HepG2 (cell line): ENCODE measurements around the gene BICDL2. TPM values are rescaled to one million over a fixed set of nuclear protein-coding genes. Genes with fewer than 3 reads are reported as not detected.

Experiments
- AHDC1 ChIP-seq: sonication (generic); formaldehyde crosslinking; IDR thresholded peaks from 2 replicates; pipeline ENCODE4 v1.5.1; 2020; ENCODE audit warnings: mild to moderate bottlenecking, missing genetic modification reagents, borderline replicate concordance
- GMEB2 ChIP-seq: IDR thresholded peaks from 2 replicates; pipeline ENCODE4 v1.6.1; 2016; ENCODE audit warnings: missing biosample characterization, missing genetic modification reagents, low read depth
- HDAC6 ChIP-seq: fragments of 200-600 bp; sonication (generic); IDR thresholded peaks from 2 replicates; pipeline ENCODE4 v1.7.0; 2017; ENCODE audit warnings: mild to moderate bottlenecking, antibody characterized with exemption, low read length, low read depth
- KLF6 ChIP-seq: IDR thresholded peaks from 2 replicates; pipeline ENCODE4 v1.8.0; 2016; ENCODE audit warnings: missing biosample characterization, missing genetic modification reagents
- ONECUT2 ChIP-seq: sonication (generic); formaldehyde crosslinking; IDR thresholded peaks from 2 replicates; pipeline ENCODE4 v1.4.0; 2020; ENCODE audit warnings: missing genetic modification reagents
- SMAD3 ChIP-seq: sonication (generic); formaldehyde crosslinking; IDR thresholded peaks from 2 replicates; pipeline ENCODE4 v1.4.0; 2020; ENCODE audit warnings: missing genetic modification reagents
- ZBTB39 ChIP-seq: sonication (generic); formaldehyde crosslinking; IDR thresholded peaks from 2 replicates; pipeline ENCODE4 v1.5.0; 2020; ENCODE audit warnings: missing genetic modification reagents
- ZGPAT ChIP-seq: IDR thresholded peaks from 2 replicates; pipeline ENCODE4 v1.6.1; 2016; ENCODE audit warnings: mild to moderate bottlenecking
- ZNF646 ChIP-seq: sonication (generic); formaldehyde crosslinking; IDR thresholded peaks from 2 replicates; pipeline ENCODE4 v1.9.0; 2021; ENCODE audit warnings: mild to moderate bottlenecking, missing genetic modification reagents
- ZNF841 ChIP-seq: sonication (generic); formaldehyde crosslinking; IDR thresholded peaks from 2 replicates; pipeline ENCODE4 v1.8.1; 2023; ENCODE audit warnings: missing genetic modification reagents, borderline replicate concordance
- polyA plus RNA-seq, 8 experiments: library from polyadenylated mRNA; depleted of rRNA in 3 of 8; stranded (reverse) in 7 of 8; unstranded in 1 of 8; fragments of >200 nt; fragmentation: Illumina TruSeq in 4 of 8; extraction: Trizol in 4 of 8; gene quantifications; 2 replicates each; pipeline versions ENCODE4 v1.2.1 to v1.2.3, GENCODE V29; 2011 to 2016; ENCODE audit warnings: low read depth in 4 of 8, missing spikeins in 1 of 8, mixed read lengths in 1 of 8; ENCODE audit not compliant: insufficient read depth in 1 of 8
- total RNA-seq, 5 experiments: library from RNA; depleted of rRNA; stranded (reverse); fragments of >200 nt; fragmentation: Illumina TruSeq; extraction: Trizol; gene quantifications; 2 replicates each; pipeline ENCODE4 v1.2.3, GENCODE V29; 2016; ENCODE audit warnings: low read depth in 1 of 5

The BICDL2 gene
- total and polyA plus RNA-seq, 2 of the 13 experiments (the other 11 are each of a cell fraction or from before 2014, with no cell fraction given), result 0.12 TPM; not detected in 1

GRCh38 chr16:3020604-3021448 is 15.9 kb downstream of the BICDL2 start (continued):
- TF ChIP-seq AHDC1 (CRISPR knock-in tag) (0 out of 2 replicates have a peak, but pooled peaks have one; percentile 13), ZBTB39 (CRISPR knock-in tag) (no peak), GMEB2 (CRISPR knock-in tag) (no peak), ONECUT2 (no peak; the same call in 1 of the 2 replicates), ZNF646 (no peak), SMAD3 (peak; percentile 19; the same call in 1 of the 2 replicates), KLF6 (no peak), HDAC6 (no peak), ZGPAT (peak; percentile 92), ZNF841 (CRISPR knock-in tag) (no peak)
